H1 (cell line): ENCODE data around the gene CIB4. TPM values are rescaled to one million over a fixed set of nuclear protein-coding genes. Genes with fewer than 3 reads are reported as not detected.

ENCODE experiments used
- CTCF ChIA-PET: fragments of 300-600 bp; sonication (Branson Sonifier 250); formaldehyde crosslinking; loops from one replicate; lab custom pipeline; 2021; ENCODE audit not compliant: partially characterized antibody; lab: Charles Lee
- POLR2A ChIA-PET: fragments of 300-600 bp; sonication (Branson Sonifier 250); formaldehyde crosslinking; loops from one replicate; lab custom pipeline; 2021; ENCODE audit warnings: inconsistent platforms; ENCODE audit not compliant: partially characterized antibody; lab: Charles Lee
- DNase-seq, 2 experiments: peaks; one replicate each; pipeline versions ENCODE4 v3.0.0 to v3.0.0-alpha.2; 2010 to 2022; ENCODE audit warnings: low spot score in 2 of 2, low read depth in 1 of 2, mixed read lengths in 1 of 2
- FAIRE-seq: peaks from 2 replicates; lab custom pipeline; 2011; peaks lifted over from hg19 to GRCh38; lab: Jason Lieb, UNC
- H2AFZ ChIP-seq: 2 replicates; pipeline ENCODE4 v1.8.1; 2012; ENCODE audit warnings: low read length, inconsistent platforms
- H2AK5ac ChIP-seq: 2 replicates; pipeline ENCODE4 v1.6.1; 2013; ENCODE audit warnings: low read depth, low read length
- H2BK120ac ChIP-seq: replicated peaks from 2 replicates; pipeline ENCODE3; 2013; ENCODE audit warnings: low read depth, low read length, inconsistent platforms
- H2BK12ac ChIP-seq: 2 replicates; pipeline ENCODE4 v1.6.1; 2013; ENCODE audit warnings: low read depth, low read length
- H2BK15ac ChIP-seq: 2 replicates; pipeline ENCODE4 v1.6.1; 2013; ENCODE audit warnings: low read length
- H2BK20ac ChIP-seq: 2 replicates; pipeline ENCODE4 v1.6.1; 2013; ENCODE audit warnings: low read length
- H2BK5ac ChIP-seq: 2 replicates; pipeline ENCODE4 v1.6.1; 2013; ENCODE audit warnings: low read depth, low read length
- H3K14ac ChIP-seq: 2 replicates; pipeline ENCODE4 v1.6.1; 2013; ENCODE audit warnings: inconsistent platforms; ENCODE audit not compliant: insufficient read length
- H3K18ac ChIP-seq: 2 replicates; pipeline ENCODE4 v1.6.1; 2013; ENCODE audit warnings: low read length; ENCODE audit errors: extremely low read depth
- H3K23ac ChIP-seq: 2 replicates; pipeline ENCODE4 v1.6.1; 2013; ENCODE audit warnings: inconsistent platforms; ENCODE audit not compliant: insufficient read length
- H3K23me2 ChIP-seq: 2 replicates; pipeline ENCODE4 v1.6.1; 2013; ENCODE audit warnings: low read depth, low read length
- H3K27ac ChIP-seq: 2 replicates; pipeline ENCODE4 v1.6.1; 2011; ENCODE audit warnings: low read depth, low read length, inconsistent platforms
- H3K27me3 ChIP-seq, 4 experiments: replicated peaks in 1 of 4; 1 replicate in 1 of 4; 2 replicates in 3 of 4; pipeline versions ENCODE4 v1.6.1 to v1.8.1; 2011 to 2013; ENCODE audit warnings: low read length in 3 of 4, mild to moderate bottlenecking in 3 of 4, inconsistent platforms in 2 of 4, mixed read lengths in 2 of 4, moderate library complexity in 1 of 4; ENCODE audit not compliant: control insufficient read depth in 3 of 4, insufficient read depth in 3 of 4; ENCODE audit errors: extremely low read depth in 1 of 4
- H3K36me3 ChIP-seq, 4 experiments: 2 replicates each; pipeline versions ENCODE4 v1.6.1 to v1.8.1; 2011 to 2013; ENCODE audit warnings: mild to moderate bottlenecking in 4 of 4, low read length in 3 of 4, moderate library complexity in 2 of 4, control low read depth in 1 of 4, inconsistent platforms in 1 of 4; ENCODE audit not compliant: insufficient read depth in 4 of 4, control insufficient read depth in 2 of 4
- H3K4ac ChIP-seq: replicated peaks from 2 replicates; pipeline ENCODE3; 2013; ENCODE audit warnings: low read length, low read depth, mixed read lengths, inconsistent platforms; ENCODE audit not compliant: insufficient read length
- H3K4me1 ChIP-seq, 4 experiments: replicated peaks in 1 of 4; 1 replicate in 1 of 4; 2 replicates in 3 of 4; pipeline versions ENCODE4 v1.6.1 to v1.8.1; 2011 to 2013; ENCODE audit warnings: low read length in 3 of 4, inconsistent platforms in 2 of 4, mixed read lengths in 1 of 4; ENCODE audit not compliant: insufficient read depth in 4 of 4, control insufficient read depth in 3 of 4
- H3K4me2 ChIP-seq, 2 experiments: 2 replicates each; pipeline versions ENCODE4 v1.6.1 to v1.8.1; 2011 to 2013; ENCODE audit warnings: low read depth in 2 of 2, low read length in 2 of 2, control low read depth in 1 of 2, inconsistent platforms in 1 of 2, mild to moderate bottlenecking in 1 of 2; ENCODE audit not compliant: insufficient read depth in 1 of 2
- H3K4me3 ChIP-seq, 4 experiments: fragments of 200-600, 300-600 bp in 1 of 4; sonication (generic), shearing (Covaris generic), sonication (Bioruptor Twin) in 1 of 4; 2 replicates each; pipeline versions ENCODE4 v1.5.1 to v1.8.1; 2011 to 2016; ENCODE audit warnings: low read length in 4 of 4, low read depth in 3 of 4, control low read depth in 2 of 4, inconsistent platforms in 2 of 4, mild to moderate bottlenecking in 2 of 4, mixed read lengths in 1 of 4, moderate library complexity in 1 of 4; ENCODE audit not compliant: insufficient read depth in 2 of 4; ENCODE audit errors: extremely low read depth in 1 of 4
- H3K56ac ChIP-seq: replicated peaks from 2 replicates; pipeline ENCODE3; 2013; ENCODE audit warnings: low read depth, mild to moderate bottlenecking, mixed read lengths, low read length, inconsistent platforms; ENCODE audit not compliant: insufficient read length
- H3K79me1 ChIP-seq: 2 replicates; pipeline ENCODE4 v1.6.1; 2013; ENCODE audit warnings: low read depth, low read length, control low read depth
- H3K79me2 ChIP-seq, 2 experiments: 2 replicates each; pipeline versions ENCODE4 v1.6.1 to v1.8.1; 2012 to 2013; ENCODE audit warnings: low read length in 2 of 2, mild to moderate bottlenecking in 2 of 2, inconsistent platforms in 1 of 2; ENCODE audit not compliant: insufficient read depth in 2 of 2, control insufficient read depth in 1 of 2
- H3K9ac ChIP-seq, 4 experiments: replicated peaks in 1 of 4; 1 replicate in 1 of 4; 2 replicates in 3 of 4; pipeline versions ENCODE4 v1.6.1 to v1.8.1; 2011 to 2013; ENCODE audit warnings: low read depth in 3 of 4, low read length in 3 of 4, control low read depth in 2 of 4, mild to moderate bottlenecking in 2 of 4, moderate library complexity in 2 of 4, inconsistent platforms in 1 of 4; ENCODE audit errors: extremely low read depth in 1 of 4
- H3K9me3 ChIP-seq, 2 experiments: 2 replicates each; pipeline versions ENCODE4 v1.6.1 to v1.8.1; 2012 to 2013; ENCODE audit warnings: mild to moderate bottlenecking in 2 of 2, moderate library complexity in 2 of 2, control low read depth in 1 of 2, inconsistent platforms in 1 of 2, low read depth in 1 of 2, low read length in 1 of 2, mixed read lengths in 1 of 2; ENCODE audit not compliant: insufficient read depth in 2 of 2
- H4K20me1 ChIP-seq, 2 experiments: replicated peaks in 1 of 2; 2 replicates each; pipeline versions ENCODE3 to v1.8.1; 2011 to 2013; ENCODE audit warnings: inconsistent platforms in 2 of 2, low read length in 2 of 2, mild to moderate bottlenecking in 1 of 2; ENCODE audit not compliant: insufficient read depth in 2 of 2, control insufficient read depth in 1 of 2
- H4K5ac ChIP-seq: 2 replicates; pipeline ENCODE4 v1.6.1; 2013; ENCODE audit warnings: low read length, low read depth, mixed read lengths, inconsistent platforms; ENCODE audit not compliant: insufficient read length
- H4K8ac ChIP-seq: 2 replicates; pipeline ENCODE4 v1.8.0; 2013; ENCODE audit warnings: mild to moderate bottlenecking, moderate library complexity, low read length, inconsistent platforms; ENCODE audit not compliant: insufficient read depth; ENCODE audit errors: extremely low read depth
- H4K91ac ChIP-seq: replicated peaks from 2 replicates; pipeline ENCODE3; 2013; ENCODE audit warnings: low read length, mixed read lengths, inconsistent platforms; ENCODE audit not compliant: insufficient read length
- CBX8 ChIP-seq: fragments of 300-800, 300-1000 bp; sonication (generic); IDR thresholded peaks from 2 replicates; pipeline ENCODE4 v1.7.1; 2016; ENCODE audit warnings: low read depth, low read length, borderline replicate concordance
- CTBP2 ChIP-seq: IDR thresholded peaks from 2 replicates; pipeline ENCODE4 v1.7.0; 2011; ENCODE audit warnings: borderline replicate concordance, mild to moderate bottlenecking, moderate library complexity, mixed read lengths, low read length; ENCODE audit not compliant: insufficient read depth, insufficient read length
- EZH2 ChIP-seq: fragments of 200-600 bp; sonication (generic); IDR thresholded peaks from 2 replicates; pipeline ENCODE4 v1.7.1; 2012; ENCODE audit warnings: low read depth, mild to moderate bottlenecking, moderate library complexity, low read length, inconsistent platforms; ENCODE audit not compliant: severe bottlenecking
- GTF2F1 ChIP-seq: IDR thresholded peaks from 2 replicates; pipeline ENCODE4 v1.6.1; 2012; ENCODE audit warnings: low read depth, low read length, improper control_type of control experiment, borderline replicate concordance
- HDAC2 ChIP-seq, 2 experiments: fragments of 300-600 bp in 1 of 2; sonication (generic) in 1 of 2; IDR thresholded peaks; 2 replicates each; pipeline ENCODE4 v1.6.1; 2011 to 2012; ENCODE audit warnings: low read depth in 2 of 2, low read length in 2 of 2, mild to moderate bottlenecking in 2 of 2, moderate library complexity in 2 of 2, borderline replicate concordance in 1 of 2, inconsistent platforms in 1 of 2
- KDM1A ChIP-seq: fragments of 200-600, 300-600 bp; sonication (generic); IDR thresholded peaks from 2 replicates; pipeline ENCODE4 v1.7.1; 2016; ENCODE audit warnings: mild to moderate bottlenecking, low read length, borderline replicate concordance
- PHF8 ChIP-seq: fragments of 200-600 bp; sonication (generic); conservative IDR thresholded peaks from 2 replicates; pipeline ENCODE4 v1.7.1; 2012; ENCODE audit warnings: low read depth, mild to moderate bottlenecking, inconsistent platforms, low read length, moderate library complexity
- POU5F1 ChIP-seq: IDR thresholded peaks from 2 replicates; pipeline ENCODE4 v1.6.1; 2011; ENCODE audit warnings: low read depth, mild to moderate bottlenecking, low read length, moderate library complexity
- SIRT6 ChIP-seq: IDR thresholded peaks from one replicate; pipeline ENCODE4 v1.7.1; 2012; ENCODE audit warnings: low read length, inconsistent platforms
- SP2 ChIP-seq: IDR thresholded peaks from 2 replicates; pipeline ENCODE4 v1.6.1; 2012; ENCODE audit warnings: mild to moderate bottlenecking, low read length, inconsistent platforms
- SRF ChIP-seq: IDR thresholded peaks from 2 replicates; pipeline ENCODE4 v1.6.1; 2011; ENCODE audit warnings: mild to moderate bottlenecking, low read depth, low read length, moderate library complexity
- TBP ChIP-seq: IDR thresholded peaks from 2 replicates; pipeline ENCODE4 v1.6.1; 2011; ENCODE audit warnings: low read depth, low read length, improper control_type of control experiment
- TEAD4 ChIP-seq: IDR thresholded peaks from 2 replicates; pipeline ENCODE4 v1.6.1; 2012; ENCODE audit warnings: low read depth, low read length, inconsistent platforms, mixed read lengths
- WGBS, 2 experiments: shearing (Covaris generic) in 1 of 2; methylation state at CpG; one replicate each; pipeline versions ENCODE4 v1.1.6 to v1.1.7; 2013 to 2015; ENCODE audit warnings: low lambda C conversion rate in 2 of 2, mixed read lengths in 2 of 2, inconsistent platforms in 1 of 2, low coverage in 1 of 2, missing lambda C conversion rate in 1 of 2; ENCODE audit not compliant: insufficient replicate concordance in 2 of 2, insufficient coverage in 1 of 2, insufficient read length in 1 of 2; ENCODE audit errors: extremely low coverage in 1 of 2, missing lambda C conversion rate in 1 of 2; 5-methylcytosine and 5-hydroxymethylcytosine counted together
- polyA plus RNA-seq, 7 experiments: library from polyadenylated mRNA; depleted of rRNA in 3 of 7; stranded (reverse) in 5 of 7; unstranded in 2 of 7; fragments of >200 nt in 5 of 7; fragments of 200-250 nt in 2 of 7; gene quantifications; 1 replicate in 5 of 7; 2 replicates in 1 of 7; 4 replicates in 1 of 7; pipeline versions ENCODE4 v1.2.1 to v1.2.3, GENCODE V29; 2011 to 2013; ENCODE audit warnings: missing spikeins in 2 of 7, mixed read lengths in 2 of 7
- total RNA-seq: library from RNA; stranded (reverse); fragmentation: NEBNext Ultra II Directional; extraction: Animal tissue kit (Norgen Biotek cat#: 25700); gene quantifications from 2 replicates; pipeline ENCODE4 v1.2.1, GENCODE V29; 2021
- TF ChIP-seq, protein P1 (sequence below): IDR thresholded peaks from 2 replicates; pipeline ENCODE4 v1.6.1; 2011; ENCODE audit warnings: low read depth, mild to moderate bottlenecking, low read length; ENCODE audit not compliant: insufficient read depth

Gene CIB4
- total and polyA plus RNA-seq, 2 of the 8 experiments (the other 6 are each of a cell fraction or from before 2014, with no cell fraction given): not detected

GRCh38 chr2:26681656-26682055 lies 40.5 kb upstream of the CIB4 start:
- Histone ChIP-seq H3K18ac (no peak overlapping the region), H3K79me1 (no peaks in the 10 kb centered on the region), H2BK15ac (no peak overlapping the region), H4K5ac (no peak overlapping the region), H3K4me3 (no peak overlapping the region), H3K4ac (no peak overlapping the region), H2BK20ac (no peak overlapping the region), H3K9ac (no peak overlapping the region), H2AFZ (no peak overlapping the region), H4K20me1 (no peaks in the 10 kb centered on the region), H3K36me3 (no peaks in the 10 kb centered on the region), H4K91ac (no peak overlapping the region), H3K23ac (no peak overlapping the region), H4K8ac (no peak overlapping the region), H3K23me2 (no peaks in the 10 kb centered on the region), H3K9me3 (no peaks in the 10 kb centered on the region; a peak in 1 of 4 replicates), H3K27ac (no peak overlapping the region), H3K14ac (no peak overlapping the region), H2AK5ac (no peak overlapping the region), H2BK12ac (no peak overlapping the region), H3K4me1 (no peaks in the 10 kb centered on the region), H3K56ac (no peak overlapping the region), H2BK120ac (no peak overlapping the region), H3K4me2 (no peak overlapping the region), H3K27me3 (no peaks in the 10 kb centered on the region; a peak in 2 of 7 replicates), H2BK5ac (no peak overlapping the region), H3K79me2 (no peaks in the 10 kb centered on the region)
- WGBS, 2 experiments: 70% methylated on average over 2 of the region's 3 CpGs; no CpG with 5 or more reads in 1 of the 2 experiments
- CTCF ChIA-PET: interaction anchor here (1.0 to 2.3 kb wide), 9 partner anchors 13 to 76 kb away, joined by 3 to 9 read pairs (median 4); no protein-coding TSS in a partner anchor
- POLR2A ChIA-PET: no interaction called here
- DNase-seq (no peak), FAIRE-seq (no peak)
- TF ChIP-seq TBP: no peak
- no peak for TF ChIP-seq EZH2
- no peak for TF ChIP-seq HDAC2 (IDR thresholded peaks at IDR 0.05; ENCODE audit: borderline replicate concordance in 1 of 2, low read depth in 2 of 2, low read length in 2 of 2)
- no peak for TF ChIP-seq SIRT6
- no peak for TF ChIP-seq TEAD4
- no peak for TF ChIP-seq GTF2F1
- TF ChIP-seq KDM1A: no peak
- no peak for TF ChIP-seq SP2
- TF ChIP-seq CTBP2: no peak
- TF ChIP-seq CBX8: no peak
- no peak for TF ChIP-seq POU5F1
- TF ChIP-seq, protein P1, sequence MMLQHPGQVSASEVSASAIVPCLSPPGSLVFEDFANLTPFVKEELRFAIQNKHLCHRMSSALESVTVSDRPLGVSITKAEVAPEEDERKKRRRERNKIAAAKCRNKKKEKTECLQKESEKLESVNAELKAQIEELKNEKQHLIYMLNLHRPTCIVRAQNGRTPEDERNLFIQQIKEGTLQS: no peak
- no peak for TF ChIP-seq SRF
- no peak for TF ChIP-seq PHF8
